Suppressor macrophage treated with lipopolysaccharide for 1 hour (primary cell): ENCODE measurements around the gene CASP2.
"Not testable (repeated sequence)": the region's sequence is repeated elsewhere in the genome, so short reads cannot be mapped to it uniquely, and the experiment has no call there.

ENCODE experiments used
- DNase-seq, 3 donors: peaks; one replicate each; pipeline ENCODE4 v3.0.0-alpha.2; 2020 to 2022

Gene CASP2

DNA sequence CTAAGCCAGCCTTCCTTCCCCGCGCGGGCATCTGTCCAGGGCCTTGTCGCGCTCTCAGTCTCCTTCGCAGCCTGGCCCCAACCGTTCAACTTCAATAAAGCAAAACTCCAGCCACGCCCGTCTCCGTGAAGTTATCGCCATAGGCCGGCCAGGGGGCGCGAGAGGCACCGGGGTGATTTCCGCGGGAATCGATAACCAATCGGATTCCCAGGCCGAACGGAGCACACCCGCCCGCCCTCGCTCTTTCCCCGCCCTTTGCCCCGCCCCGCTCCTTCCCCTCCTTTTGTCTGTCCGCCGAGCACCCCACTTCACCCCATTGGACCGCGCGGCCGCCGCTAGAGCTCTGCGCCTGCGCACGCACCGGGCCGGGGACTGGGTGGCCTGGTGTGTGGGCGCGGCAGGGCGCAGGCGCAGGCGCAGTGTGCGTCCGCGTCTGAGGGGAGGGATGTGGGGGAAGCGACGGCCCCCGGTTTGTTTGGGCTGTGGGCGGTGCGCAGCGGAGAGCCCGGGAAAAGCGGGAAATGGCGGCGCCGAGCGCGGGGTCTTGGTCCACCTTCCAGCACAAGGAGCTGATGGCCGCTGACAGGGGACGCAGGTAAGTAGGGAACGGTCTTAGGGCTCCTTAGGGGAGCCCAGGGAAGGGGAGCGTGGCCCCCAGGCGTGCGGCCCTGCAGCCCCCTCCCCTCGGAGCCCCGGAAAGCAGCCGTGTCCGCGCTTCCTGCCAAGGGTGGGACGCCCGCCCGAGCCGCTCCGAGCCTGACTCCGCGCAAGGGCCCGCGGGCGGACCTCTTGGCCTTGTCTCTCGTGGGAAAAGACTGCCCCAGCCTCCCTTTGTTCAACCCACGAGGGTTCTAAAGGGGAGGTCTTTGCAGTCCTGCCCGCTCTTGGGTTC lies at the start of gene CASP2:
Gene CASP2 (plus strand): TSS at position 417 of the 892 bp plus-strand sequence. CDS start 105 bp downstream, at position 522.
- peak; percentile 98 to 99 (median 99) for DNase-seq

GRCh38 chr7:143239813-143240212 lies 48.3 kb upstream of the CASP2 start:
- peak; percentile 73 to 96 (median 94) for DNase-seq

DNA sequence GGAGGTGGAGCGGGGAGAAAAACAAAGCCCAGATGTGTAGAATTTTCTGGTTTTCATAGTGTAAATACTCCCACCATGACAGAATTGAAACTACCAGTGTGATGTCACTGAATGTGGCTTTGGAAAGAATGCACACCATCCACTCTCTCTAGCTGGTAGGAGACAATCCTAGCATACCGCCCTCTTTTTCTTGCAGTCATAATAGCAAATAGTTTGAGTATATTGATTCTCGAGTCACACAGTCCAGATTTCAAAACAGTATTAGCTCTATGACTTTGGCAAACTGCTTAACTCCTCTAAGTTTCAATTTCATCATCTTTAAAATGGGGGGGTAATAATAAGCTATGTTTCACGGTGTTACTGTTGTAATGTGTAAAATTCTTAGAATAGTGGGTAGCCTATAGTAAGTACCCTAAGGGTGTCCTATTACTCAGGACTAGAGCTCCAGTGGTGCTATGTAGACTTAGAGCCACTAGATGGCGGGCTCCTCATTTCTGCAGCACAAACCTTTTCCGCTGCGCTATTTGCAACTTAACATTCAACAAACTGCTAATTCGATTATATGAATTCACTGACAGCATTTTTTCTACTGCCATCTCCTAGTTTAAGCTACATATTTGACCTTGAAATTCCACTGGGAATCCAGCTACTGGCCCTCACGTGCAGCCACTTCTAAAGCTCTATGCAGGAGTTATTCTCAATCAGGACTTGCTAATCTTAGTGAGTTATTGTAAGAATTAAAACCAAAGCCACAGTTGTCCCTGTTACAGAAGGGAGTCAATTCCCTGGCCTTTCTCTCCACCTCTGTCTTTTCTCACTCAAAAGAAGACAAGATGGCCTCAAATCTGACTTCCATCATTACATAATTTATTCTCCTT lies 47.6 kb upstream of the CASP2 start:
- DNase-seq, result peak; percentile 83 to 87 (median 84)

- DNase-seq, result no peak
Measured at GRCh38 chr7:143242306-143242705, 45.8 kb upstream of the CASP2 start.

GRCh38 chr7:143243111-143243510 lies 45.0 kb upstream of the CASP2 start:
- DNase-seq, result no peak

DNA sequence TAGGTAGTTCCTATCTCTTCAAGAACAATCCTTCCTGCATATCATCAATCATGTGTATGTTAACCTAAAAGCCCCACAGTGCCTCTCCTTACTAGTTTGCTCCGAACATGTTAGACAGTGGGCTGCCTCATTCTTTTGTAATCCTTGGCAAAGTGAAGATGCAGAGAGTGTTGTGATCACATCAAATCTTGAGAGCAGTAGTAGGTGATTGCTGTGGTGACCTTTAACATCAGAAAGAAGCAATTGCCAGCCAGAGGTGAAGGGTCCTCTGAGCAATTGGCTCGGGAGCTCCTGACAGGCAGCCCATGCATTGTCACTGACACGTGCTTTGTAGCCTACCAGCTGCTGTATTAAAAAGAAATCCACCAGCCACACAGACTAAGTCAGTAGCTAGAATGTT lies 44.5 kb upstream of the CASP2 start:
- no peak for DNase-seq

DNA sequence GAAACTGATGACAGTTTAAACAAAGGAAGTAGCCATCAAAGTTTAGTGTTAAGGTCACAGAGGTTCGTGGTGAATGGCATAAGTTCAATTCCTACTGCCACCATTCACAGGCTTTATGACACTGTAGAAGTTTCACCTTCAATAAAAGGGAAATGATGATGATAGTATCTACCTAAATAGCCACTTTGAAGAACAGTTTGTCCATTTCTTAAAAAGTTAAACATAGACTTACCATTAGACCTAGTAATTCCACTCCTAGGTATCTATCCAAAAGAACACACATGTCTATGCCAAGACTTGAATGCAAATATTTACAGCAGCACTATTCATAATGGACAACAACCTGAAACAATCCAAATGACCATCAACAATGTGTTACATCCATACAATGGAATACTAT lies 43.8 kb upstream of the CASP2 start:
- DNase-seq, result no peak

DNA sequence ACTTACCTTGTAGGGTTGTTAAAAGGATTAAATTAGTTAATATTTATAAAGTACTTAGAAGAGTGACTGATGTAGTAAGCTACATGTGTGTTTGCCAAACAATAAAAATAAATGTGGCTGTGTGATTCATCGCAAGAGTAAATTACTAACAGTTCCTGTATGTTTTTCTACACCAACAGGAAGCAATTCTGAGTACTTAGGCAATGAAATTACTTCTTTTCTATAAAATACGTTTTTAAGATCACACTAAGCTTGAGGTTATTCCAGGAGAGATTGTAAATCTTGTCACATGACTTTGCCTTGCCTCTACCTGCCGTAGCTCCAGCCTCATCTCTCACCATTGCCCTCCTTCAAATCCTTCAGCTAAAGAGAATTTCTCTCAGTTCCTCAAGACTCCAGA lies 43.0 kb upstream of the CASP2 start:
- peak; percentile 40 to 79 (median 75) for DNase-seq

- no peak for DNase-seq
Measured at GRCh38 chr7:143247372-143247771, 40.8 kb upstream of the CASP2 start.

GRCh38 chr7:143248761-143249354 lies 39.3 kb upstream of the CASP2 start:
- peak; percentile 51 to 72 (median 64) for DNase-seq

GRCh38 chr7:143250199-143250598 lies 38.0 kb upstream of the CASP2 start:
- no peak for DNase-seq

GRCh38 chr7:143250822-143251221 lies 37.3 kb upstream of the CASP2 start:
- DNase-seq, result no peak

GRCh38 chr7:143252006-143252405 lies 36.1 kb upstream of the CASP2 start:
- peak in 1 of 3 donors; percentile 25 for DNase-seq

DNA sequence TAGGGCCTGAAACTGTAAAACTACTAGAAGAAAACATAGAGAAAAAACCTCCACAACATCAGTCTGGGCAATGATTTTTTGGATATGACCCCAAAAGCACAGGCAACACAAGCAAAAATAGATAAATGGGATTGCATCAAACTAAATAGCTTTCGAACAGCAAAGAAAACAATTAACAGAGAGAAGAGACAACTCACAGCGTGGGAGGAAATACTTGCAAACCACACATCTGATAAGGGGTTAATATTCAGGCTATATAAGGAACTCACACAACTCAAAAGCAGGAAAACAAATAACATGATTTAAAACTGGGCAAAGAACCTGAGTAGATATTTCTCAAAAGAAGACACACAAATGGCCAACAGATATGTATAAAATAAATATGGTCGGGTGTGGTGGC lies 32.6 kb upstream of the CASP2 start:
- no peak for DNase-seq

- no peak for DNase-seq
Measured at GRCh38 chr7:143256325-143256724, 31.8 kb upstream of the CASP2 start.

DNA sequence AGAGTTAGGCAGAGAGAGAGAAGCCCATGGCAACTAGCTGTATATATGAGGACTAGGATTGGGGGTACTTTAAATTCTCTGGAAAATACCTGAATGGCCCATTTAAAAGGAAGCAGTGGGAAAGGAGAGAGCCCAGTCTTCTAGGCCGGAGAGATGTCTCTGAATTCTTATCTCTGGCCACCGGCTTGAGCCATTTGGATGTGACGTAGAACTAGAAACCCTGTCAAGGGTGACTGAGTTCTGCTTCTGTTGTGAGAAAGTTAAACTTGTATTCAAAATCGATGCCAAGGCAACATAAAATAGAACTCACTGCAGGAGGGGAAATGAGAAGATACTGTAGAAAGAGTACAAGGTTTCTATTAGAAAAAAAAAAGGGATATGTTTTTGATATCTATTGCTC lies 31.2 kb upstream of the CASP2 start:
- DNase-seq, result no peak

DNA sequence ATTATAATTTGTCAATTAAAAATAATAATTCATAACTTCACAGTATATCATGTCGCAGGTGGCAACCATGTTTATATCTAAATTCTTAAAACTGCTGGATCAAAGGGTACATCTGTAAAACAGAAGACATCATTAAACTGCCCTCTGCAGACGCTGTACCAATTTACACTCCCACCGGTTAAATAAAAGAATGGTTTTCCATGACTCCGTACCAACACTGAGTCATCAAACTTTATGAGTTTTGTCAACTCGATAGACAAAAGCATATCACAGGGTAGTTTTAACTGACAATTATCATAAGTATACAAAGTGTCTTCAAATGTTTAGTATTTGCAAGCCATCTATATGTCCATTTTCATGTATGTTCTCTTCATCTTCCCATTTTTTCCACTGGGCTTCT lies 30.6 kb upstream of the CASP2 start:
- DNase-seq, result no peak

- DNase-seq, result no peak
Measured at GRCh38 chr7:143258831-143259230, 29.3 kb upstream of the CASP2 start.

DNA sequence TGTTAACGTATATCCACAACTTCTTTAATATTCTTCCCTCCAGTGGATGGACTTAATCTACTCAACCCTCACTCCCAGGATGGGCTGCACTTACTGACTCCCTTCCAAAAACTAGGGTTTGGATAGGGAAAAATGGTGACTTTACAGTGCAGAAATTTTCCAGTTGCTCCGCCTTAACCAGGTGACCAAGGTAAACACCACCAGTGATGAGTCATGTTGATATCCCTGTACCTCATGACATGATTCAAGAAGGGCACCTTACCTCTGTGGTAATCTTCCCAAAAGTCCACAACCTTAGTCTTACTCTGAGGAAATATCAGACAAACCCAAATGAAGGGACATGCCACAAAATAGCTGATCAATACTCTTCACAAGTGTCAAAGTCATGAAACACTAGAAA lies 28.4 kb upstream of the CASP2 start:
- no peak for DNase-seq

- DNase-seq, result no peak
Measured at GRCh38 chr7:143261901-143262300, 26.2 kb upstream of the CASP2 start.

DNA sequence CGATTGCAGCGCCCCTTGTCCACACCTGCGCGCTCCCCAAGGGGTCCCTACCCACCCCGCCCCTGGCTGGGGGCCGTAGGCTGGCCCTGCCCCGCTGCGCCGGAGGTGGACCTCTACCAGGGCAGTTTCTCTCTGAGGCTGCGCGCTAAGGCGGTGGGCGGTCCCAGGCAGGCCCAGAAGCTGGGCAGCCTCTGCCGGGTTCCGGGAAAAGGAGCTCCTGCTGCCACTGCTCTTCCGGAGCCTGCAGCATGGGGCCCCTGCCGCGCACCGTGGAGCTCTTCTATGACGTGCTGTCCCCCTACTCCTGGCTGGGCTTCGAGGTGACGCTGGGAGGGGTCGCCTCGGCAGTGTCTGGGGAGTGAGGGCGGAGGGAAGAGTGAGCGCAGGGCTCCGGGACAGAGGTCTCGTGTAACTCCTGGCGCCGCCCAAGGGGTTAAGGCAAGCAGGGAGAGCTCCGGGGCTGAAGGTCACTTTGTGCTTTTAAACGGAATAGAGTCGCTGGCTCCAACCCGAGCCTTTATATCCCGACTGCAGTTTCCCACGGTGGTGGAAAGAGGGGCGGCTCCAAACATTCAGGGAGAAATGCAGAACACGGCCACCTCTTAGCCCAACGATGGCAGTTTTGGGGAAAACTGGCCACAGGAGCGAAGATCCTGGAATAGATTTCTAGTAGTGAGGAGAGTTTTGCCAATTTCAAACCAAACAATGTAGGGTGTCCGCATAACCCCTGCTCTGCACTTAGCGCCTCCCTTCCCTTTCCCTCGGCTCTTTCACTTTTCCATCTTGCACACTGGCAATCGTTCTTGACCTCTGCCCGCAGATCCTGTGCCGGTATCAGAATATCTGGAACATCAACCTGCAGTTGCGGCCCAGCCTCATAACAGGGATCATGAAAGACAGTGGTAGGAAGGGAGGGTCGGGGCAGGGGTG lies 24.6 kb upstream of the CASP2 start, which contains the start of gene GSTK1:
Gene GSTK1 (plus strand): TSS at position 176 of the 930 bp plus-strand sequence. CDS start 73 bp downstream, at position 249.
- peak; percentile 82 to 90 (median 85) for DNase-seq

DNA sequence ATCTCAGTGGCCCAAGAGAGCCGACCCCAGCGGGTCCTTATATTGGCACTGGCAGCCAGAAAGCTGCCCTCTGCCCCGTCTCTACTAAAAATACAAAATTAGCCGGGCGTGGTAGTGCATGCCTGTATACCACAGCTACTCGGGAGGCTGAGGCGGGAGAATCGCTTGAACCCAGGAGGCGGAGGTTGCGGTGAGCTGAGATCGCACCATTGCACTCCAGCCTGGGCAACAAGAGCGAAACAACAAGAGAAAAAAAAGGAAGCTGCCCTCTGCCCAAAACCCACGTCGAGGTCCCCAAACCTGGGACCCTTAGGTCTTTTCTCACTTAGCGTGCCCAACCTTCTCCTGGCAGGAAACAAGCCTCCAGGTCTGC lies 24.0 kb upstream of the CASP2 start:
- not testable (repeated sequence) for DNase-seq
